ENCODE data around the gene CHMP2A. TPM values are rescaled to one million over a fixed set of nuclear protein-coding genes. Genes with fewer than 3 reads are reported as not detected.
A peak's percentile ranks its signal among the peaks of the same experiment; 100 is the strongest.

Gene CHMP2A
- total and polyA plus RNA-seq, 2 experiments from 2014 or later = 88.6 to 186 TPM

GRCh38 chr19:58520257-58520599 lies 34.7 kb downstream of the CHMP2A start:
- in situ Hi-C loops (cut with MboI) = no loop called here
- peaks cover 5% of the 10 kb centered on the region; the same call in 1 of the 2 replicates for H3K36me3 ChIP-seq (ENCODE audit: low read depth)
- H3K4me3 ChIP-seq = peak overlapping the region; percentile 94
- peak overlapping the region; percentile 85 for H2AFZ ChIP-seq
- peak overlapping the region; percentile 89 for H3K27ac ChIP-seq
- 1 to 2% methylated on average over 7 of the region's 7 CpGs for WGBS, 2 experiments (ENCODE audit: low coverage in 1 of 2, low lambda C conversion rate in 2 of 2, missing lambda C conversion rate in 2 of 2)
- H3K9me3 ChIP-seq (ENCODE audit: low read depth) = no peaks in the 10 kb centered on the region
- no peaks in the 10 kb centered on the region for H3K27me3 ChIP-seq (replicated peaks; ENCODE audit: insufficient read depth)
- no peaks in the 10 kb centered on the region for H3K9me2 ChIP-seq (ENCODE audit: insufficient read depth)
- peaks cover 12% of the 10 kb centered on the region for H3K4me1 ChIP-seq (ENCODE audit: insufficient read depth)
- DNase-seq = no peak
- peaks cover 36% of the 10 kb centered on the region for H3K79me2 ChIP-seq (ENCODE audit: insufficient read depth)
- TF ChIP-seq EZH2phosphoT487 (IDR thresholded peaks at IDR 0.05; ENCODE audit: insufficient read depth, low read depth) (no peak), EZH2 (IDR thresholded peaks at IDR 0.05; ENCODE audit: insufficient read depth, poor library complexity, severe bottlenecking) (no peak)
- peak overlapping the region; percentile 95 for H3K4me2 ChIP-seq (ENCODE audit: unreplicated experiment)
- peaks cover 18% of the 10 kb centered on the region; the same call in 1 of the 2 replicates for H3F3A ChIP-seq (ENCODE audit: insufficient read depth)
- H4K20me1 ChIP-seq (ENCODE audit: insufficient read depth) = no peaks in the 10 kb centered on the region
- H3K9ac ChIP-seq = peak overlapping the region; percentile 97

GRCh38 chr19:58519355-58520256 lies 35.3 kb downstream of the CHMP2A start, which contains the start of gene ZBTB45:
Gene ZBTB45 (minus strand): TSS chr19:58519810. CDS start chr19:58517673, 2,137 bp downstream.
- peaks cover 18% of the 10 kb centered on the region; the same call in 1 of the 2 replicates for H3F3A ChIP-seq (ENCODE audit: insufficient read depth)
- H3K9me2 ChIP-seq (ENCODE audit: insufficient read depth) = no peaks in the 10 kb centered on the region
- H3K27ac ChIP-seq = peak within 1 kb of the TSS; percentile 89
- no peaks in the 10 kb centered on the region for H3K9me3 ChIP-seq (ENCODE audit: low read depth)
- H3K4me2 ChIP-seq (ENCODE audit: unreplicated experiment) = peak within 1 kb of the TSS; percentile 95
- no peak for TF ChIP-seq EZH2 (IDR thresholded peaks at IDR 0.05; ENCODE audit: insufficient read depth, poor library complexity, severe bottlenecking)
- TF ChIP-seq EZH2phosphoT487 (IDR thresholded peaks at IDR 0.05; ENCODE audit: insufficient read depth, low read depth) = no peak
- DNase-seq = peak; percentile 98
- H3K4me1 ChIP-seq (ENCODE audit: insufficient read depth) = peaks cover 12% of the 10 kb centered on the region
- peak within 1 kb of the TSS; percentile 97 for H3K9ac ChIP-seq
- H3K27me3 ChIP-seq (replicated peaks; ENCODE audit: insufficient read depth) = no peaks in the 10 kb centered on the region
- in situ Hi-C loops (cut with MboI) = no loop called here
- peaks cover 43% of the 10 kb centered on the region for H3K79me2 ChIP-seq (ENCODE audit: insufficient read depth)
- H3K4me3 ChIP-seq = peak within 1 kb of the TSS; percentile 94
- H2AFZ ChIP-seq = peak within 1 kb of the TSS; percentile 85
- no peaks in the 10 kb centered on the region for H4K20me1 ChIP-seq (ENCODE audit: insufficient read depth)
- 1% methylated on average over 50 to 85 of the region's 87 CpGs for WGBS, 2 experiments (ENCODE audit: low coverage in 1 of 2, low lambda C conversion rate in 2 of 2, missing lambda C conversion rate in 2 of 2)
- peaks cover 5% of the 10 kb centered on the region; the same call in 1 of the 2 replicates for H3K36me3 ChIP-seq (ENCODE audit: low read depth)

- H3K36me3 ChIP-seq (ENCODE audit: low read depth) = peaks cover 5% of the 10 kb centered on the region; the same call in 1 of the 2 replicates
- in situ Hi-C loops (cut with MboI) = no loop called here
- peak overlapping the region; percentile 85 for H2AFZ ChIP-seq
- 0% methylated on average over 14 of the region's 14 CpGs for WGBS, 2 experiments (ENCODE audit: low coverage in 1 of 2, low lambda C conversion rate in 2 of 2, missing lambda C conversion rate in 2 of 2)
- no peaks in the 10 kb centered on the region for H3K9me2 ChIP-seq (ENCODE audit: insufficient read depth)
- peak overlapping the region; percentile 95 for H3K4me2 ChIP-seq (ENCODE audit: unreplicated experiment)
- peaks cover 12% of the 10 kb centered on the region for H3K4me1 ChIP-seq (ENCODE audit: insufficient read depth)
- H3K27ac ChIP-seq = peak overlapping the region; percentile 89
- peak overlapping the region; percentile 94 for H3K4me3 ChIP-seq
- no peaks in the 10 kb centered on the region for H3K9me3 ChIP-seq (ENCODE audit: low read depth)
- peak; percentile 91 for DNase-seq
- H3K27me3 ChIP-seq (replicated peaks; ENCODE audit: insufficient read depth) = no peaks in the 10 kb centered on the region
- peaks cover 46% of the 10 kb centered on the region for H3K79me2 ChIP-seq (ENCODE audit: insufficient read depth)
- peaks cover 18% of the 10 kb centered on the region; the same call in 1 of the 2 replicates for H3F3A ChIP-seq (ENCODE audit: insufficient read depth)
- TF ChIP-seq EZH2phosphoT487 (IDR thresholded peaks at IDR 0.05; ENCODE audit: insufficient read depth, low read depth) (no peak), EZH2 (IDR thresholded peaks at IDR 0.05; ENCODE audit: insufficient read depth, poor library complexity, severe bottlenecking) (no peak)
- H3K9ac ChIP-seq = peak overlapping the region; percentile 97
- no peaks in the 10 kb centered on the region for H4K20me1 ChIP-seq (ENCODE audit: insufficient read depth)
Observed at GRCh38 chr19:58519087-58519354, 35.9 kb downstream of the CHMP2A start.

GRCh38 chr19:58518256-58519086 lies 36.4 kb downstream of the CHMP2A start:
- no peak for TF ChIP-seq EZH2phosphoT487 (IDR thresholded peaks at IDR 0.05; ENCODE audit: insufficient read depth, low read depth)
- TF ChIP-seq EZH2 (IDR thresholded peaks at IDR 0.05; ENCODE audit: insufficient read depth, poor library complexity, severe bottlenecking) = no peak
- in situ Hi-C loops (cut with MboI) = no loop called here

More at GRCh38 chr19:58518256-58519086, 36.4 kb downstream of the CHMP2A start:
- Histone ChIP-seq H3F3A (ENCODE audit: insufficient read depth) (peaks cover 18% of the 10 kb centered on the region; the same call in 1 of the 2 replicates), H3K9me2 (ENCODE audit: insufficient read depth) (no peaks in the 10 kb centered on the region), H4K20me1 (ENCODE audit: insufficient read depth) (no peaks in the 10 kb centered on the region), H3K36me3 (ENCODE audit: low read depth) (peaks cover 5% of the 10 kb centered on the region; the same call in 1 of the 2 replicates), H3K4me1 (ENCODE audit: insufficient read depth) (peaks cover 12% of the 10 kb centered on the region), H3K4me2 (ENCODE audit: unreplicated experiment) (peak overlapping the region; percentile 95), H3K9me3 (ENCODE audit: low read depth) (no peaks in the 10 kb centered on the region), H3K4me3 (peak overlapping the region; percentile 94), H3K27me3 (replicated peaks; ENCODE audit: insufficient read depth) (no peaks in the 10 kb centered on the region), H3K79me2 (ENCODE audit: insufficient read depth) (peaks cover 46% of the 10 kb centered on the region), H2AFZ (peak overlapping the region; percentile 85), H3K9ac (peak overlapping the region; percentile 97), H3K27ac (peak overlapping the region; percentile 89)
- peak; percentile 30 for DNase-seq
- WGBS, 2 experiments (ENCODE audit: low coverage in 1 of 2, low lambda C conversion rate in 2 of 2, missing lambda C conversion rate in 2 of 2) = 8% methylated on average over 21 to 22 of the region's 22 CpGs

All from GM23248 (cell line).